Posterior vena cava (tissue), 2 donors: Measurements from ENCODE around the gene IRS1. TPM values are rescaled to one million over a fixed set of nuclear protein-coding genes. Genes with fewer than 3 reads are reported as not detected.

Source experiments
- DNase-seq: peaks from one replicate; pipeline ENCODE4 v3.0.0-alpha.2; 2020; ENCODE audit warnings: low spot score
- intact Hi-C, 2 donors: fragments of 100-400 bp; cut with DNase I; formaldehyde crosslinking; loops; one replicate each; pipeline versions ENCODE4 v1.14.1 to v1.14.2; 2022 to 2023
- total RNA-seq, 2 donors: library from RNA; stranded (reverse); fragmentation: NEBNext Ultra II Directional; extraction: Animal tissue kit (Norgen Biotek cat#: 25700); gene quantifications; one replicate each; pipeline ENCODE4 v1.2.1, GENCODE V29; 2021
- donor health status: DM: yes; HTN: yes; CAD: no.
- donor health status: DM: yes; HTN: yes; CAD: no.

Gene IRS1
- total RNA-seq, 2 donors from 2014 or later, result 10.8 to 12.4 TPM

- peak; percentile 81 for DNase-seq
- intact Hi-C loops, result loop anchor here in 1 of 2 donors (10.0 kb wide), 2 partner anchors 51 to 131 kb away; no protein-coding TSS in a partner anchor
Observed at GRCh38 chr2:226795281-226796011, 4.2 kb downstream of the IRS1 start.

DNA sequence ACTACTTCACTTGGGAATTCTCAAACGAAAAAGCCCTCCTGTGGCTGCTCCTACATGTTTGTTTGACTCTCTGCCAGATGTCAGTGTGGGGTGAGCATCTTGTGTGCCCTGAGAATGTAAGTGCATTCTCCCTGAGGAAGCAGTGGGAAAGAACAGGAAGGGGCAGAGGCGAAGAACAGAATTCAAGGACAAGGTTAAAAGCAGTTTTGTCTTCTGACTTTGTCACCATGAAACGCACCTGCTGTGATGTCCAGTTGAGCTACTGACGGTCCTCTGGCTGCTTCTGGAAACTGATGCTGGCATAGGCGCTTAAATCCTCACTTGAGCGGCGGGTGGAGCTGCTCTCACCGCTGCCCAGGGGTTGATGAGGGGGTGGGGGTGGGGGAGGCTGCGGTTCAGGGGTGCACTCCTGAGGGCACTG is 4.9 kb downstream of the IRS1 start:
- no peak for DNase-seq
- intact Hi-C loops, result loop anchor here in 1 of 2 donors (10.0 kb wide), 2 partner anchors 50 to 130 kb away; no protein-coding TSS in a partner anchor

GRCh38 chr2:226794196-226794661 is 5.4 kb downstream of the IRS1 start:
- intact Hi-C loops, result loop anchor here in 1 of 2 donors (10.0 kb wide), 2 partner anchors 49 to 129 kb away; no protein-coding TSS in a partner anchor
- DNase-seq, result no peak

- intact Hi-C loops, result loop anchor here in 1 of 2 donors (10.0 kb wide), 2 partner anchors 49 to 129 kb away; no protein-coding TSS in a partner anchor
- no peak for DNase-seq
Observed at GRCh38 chr2:226793646-226794045, 6.0 kb downstream of the IRS1 start.

DNA sequence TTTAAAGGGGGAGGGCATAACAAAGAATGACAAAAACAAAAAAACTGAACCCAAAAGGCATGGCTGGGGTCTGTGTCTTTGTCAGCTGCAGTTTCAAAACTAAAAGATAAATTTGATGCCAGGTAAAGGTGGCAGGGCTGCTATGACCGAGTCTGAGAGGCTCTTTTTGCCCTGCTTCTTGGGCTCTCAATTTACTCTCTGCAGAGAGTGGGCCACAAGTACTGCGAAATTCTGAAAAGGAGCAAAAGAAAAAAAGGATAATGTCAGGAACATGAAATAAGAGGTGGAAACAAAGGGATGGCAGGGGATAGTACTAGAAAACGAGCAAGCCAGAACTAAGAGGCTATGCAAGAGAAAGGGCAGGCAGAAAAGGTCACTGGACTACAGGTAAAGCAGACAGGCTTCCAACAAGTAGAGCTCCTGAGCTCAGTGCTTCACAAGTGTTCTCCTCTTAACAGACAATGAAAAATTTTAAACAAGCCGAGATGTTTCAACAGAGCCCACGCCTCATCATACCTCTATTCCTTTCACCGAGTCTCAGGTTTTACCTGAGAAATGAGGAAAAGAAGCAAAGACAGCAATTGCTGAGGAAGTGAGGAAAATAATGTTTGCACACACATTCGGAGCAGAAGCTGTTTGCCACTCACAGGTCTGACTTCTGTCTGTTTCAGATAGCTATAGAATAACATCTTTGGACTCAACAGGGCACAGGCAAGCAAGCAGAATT is 7.3 kb downstream of the IRS1 start:
- intact Hi-C loops, result loop anchor here in 1 of 2 donors (10.0 kb wide), 2 partner anchors 48 to 128 kb away; no protein-coding TSS in a partner anchor
- DNase-seq, result no peak

DNA sequence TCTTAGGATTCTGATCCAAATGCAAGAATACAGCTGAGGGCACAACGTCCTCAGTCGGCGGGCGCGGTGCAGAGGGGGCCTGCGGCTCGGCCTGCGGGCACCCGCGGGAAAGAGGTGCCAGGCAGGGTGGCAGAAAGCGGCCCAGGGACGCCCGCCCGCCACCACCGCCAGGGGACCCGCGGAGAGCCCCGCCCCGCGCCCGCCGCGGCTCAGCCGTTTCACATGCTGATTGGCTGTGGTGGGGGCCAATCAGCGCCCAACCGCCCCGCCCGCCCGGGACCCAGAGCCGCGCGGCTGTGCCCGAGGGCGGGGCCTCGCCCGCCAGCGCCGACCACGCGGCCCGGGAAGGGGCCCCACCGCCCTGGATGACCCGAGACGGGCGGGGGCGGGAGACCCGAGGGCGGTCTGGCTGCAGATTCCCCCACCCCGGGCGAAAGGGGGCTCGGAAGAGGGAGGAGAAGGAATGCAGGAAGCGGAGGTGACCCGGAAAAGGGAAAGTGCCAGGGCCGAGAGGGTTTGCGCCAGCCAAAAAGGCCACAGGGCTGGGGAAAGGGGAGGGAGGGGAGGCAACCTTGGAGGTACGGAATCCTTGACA is 8.0 kb downstream of the IRS1 start:
- intact Hi-C loops, result loop anchor here in 1 of 2 donors (10.0 kb wide), 2 partner anchors 47 to 127 kb away; no protein-coding TSS in a partner anchor
- peak; percentile 96 for DNase-seq

DNA sequence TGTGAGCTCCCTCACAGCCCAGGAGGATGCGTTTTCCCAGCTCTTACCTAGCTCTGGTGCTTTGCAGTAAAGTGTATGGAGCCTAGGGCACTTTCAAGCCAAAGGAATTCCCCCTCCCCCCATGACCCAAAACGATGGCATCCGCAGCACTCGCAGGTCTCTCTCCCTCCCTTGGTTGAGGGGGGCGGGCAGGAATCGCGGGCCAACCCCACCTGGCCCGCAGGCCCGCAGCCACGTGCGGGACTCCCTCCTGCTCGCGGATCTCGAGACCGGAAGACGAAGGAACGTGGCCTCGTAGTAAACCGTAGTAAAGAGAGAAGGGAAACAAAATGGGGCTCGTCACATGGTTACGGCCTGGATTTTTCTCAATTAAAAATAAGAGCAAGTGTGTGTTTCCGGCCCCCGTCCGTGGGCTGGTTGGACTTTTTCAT is 8.5 kb downstream of the IRS1 start:
- intact Hi-C loops, result loop anchor here in 1 of 2 donors (10.0 kb wide), 2 partner anchors 46 to 126 kb away; no protein-coding TSS in a partner anchor
- DNase-seq, result no peak

DNA sequence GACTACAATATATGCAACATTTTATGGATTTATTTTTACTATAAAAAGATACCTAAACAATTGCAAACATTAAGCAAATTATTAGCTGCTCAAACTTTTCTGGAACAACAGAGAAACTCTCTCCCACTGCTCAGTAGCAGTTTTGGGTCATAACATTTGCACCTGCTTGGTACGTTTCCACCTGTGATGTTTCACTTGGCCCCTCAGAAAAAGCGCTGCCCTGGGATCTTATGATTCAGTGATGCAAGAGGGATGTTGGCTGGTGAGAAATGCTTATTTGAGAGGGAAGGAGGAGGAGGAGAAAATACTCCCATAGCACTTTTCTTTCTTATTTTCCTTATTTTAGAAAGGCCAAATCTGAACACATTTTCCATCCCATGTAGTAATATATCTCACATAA is 9.2 kb downstream of the IRS1 start:
- DNase-seq, result no peak
- intact Hi-C loops, result loop anchor here in 1 of 2 donors (10.0 kb wide), 2 partner anchors 46 to 126 kb away; no protein-coding TSS in a partner anchor

DNA sequence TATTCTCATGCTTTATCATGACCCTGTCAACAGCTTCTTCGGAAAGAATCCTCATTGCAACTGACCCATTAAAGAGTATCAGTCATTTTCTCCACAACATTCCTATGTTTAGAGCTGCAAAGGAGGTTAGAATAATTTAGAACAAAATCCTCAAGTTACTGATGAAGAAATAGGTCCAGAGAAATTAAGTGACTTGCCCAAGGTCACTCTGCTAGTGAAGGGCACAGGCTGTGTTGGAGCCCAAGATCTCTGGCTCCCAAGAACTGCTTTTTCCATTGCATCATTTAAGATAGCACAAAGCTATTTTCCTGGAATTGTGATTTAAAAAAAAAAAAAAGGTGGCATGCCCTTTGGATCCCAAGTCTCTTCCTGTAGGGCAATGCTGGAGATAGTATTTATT is 9.6 kb downstream of the IRS1 start:
- intact Hi-C loops, result loop anchor here in 1 of 2 donors (10.0 kb wide), 2 partner anchors 45 to 125 kb away; no protein-coding TSS in a partner anchor
- DNase-seq, result no peak

DNA sequence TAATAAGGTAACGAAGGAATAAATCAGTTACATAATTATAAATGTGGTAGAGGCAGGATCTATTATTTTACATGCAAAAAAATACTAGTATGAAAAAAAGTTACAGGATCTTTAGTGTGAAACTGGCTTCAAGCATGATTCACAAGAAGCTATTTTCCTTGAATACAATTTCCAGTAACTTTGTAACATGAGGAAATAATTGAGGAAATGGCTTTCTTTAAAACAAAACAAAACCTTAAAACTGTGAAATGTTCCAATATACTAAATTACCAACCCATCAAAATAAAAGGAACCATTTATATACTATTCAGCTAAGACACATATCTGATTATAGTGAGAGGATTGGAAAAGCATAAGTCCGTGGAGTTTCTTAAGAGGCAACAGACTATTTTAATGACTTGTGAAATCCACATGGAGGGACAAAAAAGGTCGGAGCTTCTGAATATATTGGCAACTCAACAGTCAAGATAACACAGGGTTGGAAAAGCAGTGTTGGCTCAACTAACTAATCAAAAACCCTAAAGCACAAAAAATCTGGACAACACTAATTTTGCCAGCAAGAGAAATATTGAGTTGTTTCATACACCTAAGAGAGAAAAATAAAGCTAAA is 10.6 kb downstream of the IRS1 start:
- DNase-seq, result no peak
- intact Hi-C loops, result no loop called here

- intact Hi-C loops, result no loop called here
- no peak for DNase-seq
Observed at GRCh38 chr2:226788064-226788463, 11.6 kb downstream of the IRS1 start.

DNA sequence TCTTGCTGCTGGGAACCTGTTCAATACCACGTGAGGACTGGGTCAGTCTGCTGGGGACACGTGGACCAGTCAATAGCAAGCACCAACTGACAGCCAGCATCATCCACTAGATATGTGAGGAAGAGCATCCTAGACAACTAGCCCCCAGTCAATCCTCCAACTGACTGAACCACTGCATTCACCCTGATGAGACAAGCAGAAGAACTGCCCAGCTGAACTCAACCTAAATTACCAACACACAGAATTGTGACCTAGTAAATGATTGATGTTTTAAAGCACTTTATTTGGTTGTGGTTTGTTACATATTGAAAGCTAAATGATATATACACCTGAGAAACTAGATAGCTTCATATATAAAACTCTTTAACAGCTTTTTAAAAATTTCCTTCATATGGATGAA is 15.7 kb downstream of the IRS1 start:
- intact Hi-C loops, result no loop called here

GRCh38 chr2:226782092-226782713 is 17.4 kb downstream of the IRS1 start:
- intact Hi-C loops, result no loop called here

More for the DNA sequence above, 15.7 kb downstream of the IRS1 start:
- DNase-seq, result no peak

GRCh38 chr2:226780431-226780830 is 19.2 kb downstream of the IRS1 start:
- intact Hi-C loops, result no loop called here
- DNase-seq, result no peak

More at GRCh38 chr2:226782092-226782713, 17.4 kb downstream of the IRS1 start:
- DNase-seq, result no peak

- no peak for DNase-seq
- intact Hi-C loops, result no loop called here
Observed at GRCh38 chr2:226777611-226778010, 22.0 kb downstream of the IRS1 start.

DNA sequence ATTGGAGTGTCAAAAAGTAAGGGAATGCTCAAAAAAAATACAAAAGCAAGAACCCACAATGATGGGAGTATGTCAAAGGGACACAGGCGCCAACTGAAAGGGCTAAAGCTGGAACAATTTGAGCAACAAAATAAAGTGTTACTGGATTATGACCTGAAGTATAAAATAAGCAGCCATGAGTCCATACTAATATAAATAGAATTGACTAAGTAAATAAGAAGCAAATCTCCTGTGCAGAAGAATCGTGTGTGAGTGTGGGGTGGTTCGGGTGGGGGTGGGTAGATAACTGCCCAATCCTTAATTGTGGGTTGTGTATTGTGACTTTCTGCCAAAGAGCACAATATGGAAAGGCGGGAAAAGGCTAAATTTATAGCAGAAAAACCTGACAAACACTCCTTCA is 23.5 kb downstream of the IRS1 start:
- intact Hi-C loops, result no loop called here

DNA sequence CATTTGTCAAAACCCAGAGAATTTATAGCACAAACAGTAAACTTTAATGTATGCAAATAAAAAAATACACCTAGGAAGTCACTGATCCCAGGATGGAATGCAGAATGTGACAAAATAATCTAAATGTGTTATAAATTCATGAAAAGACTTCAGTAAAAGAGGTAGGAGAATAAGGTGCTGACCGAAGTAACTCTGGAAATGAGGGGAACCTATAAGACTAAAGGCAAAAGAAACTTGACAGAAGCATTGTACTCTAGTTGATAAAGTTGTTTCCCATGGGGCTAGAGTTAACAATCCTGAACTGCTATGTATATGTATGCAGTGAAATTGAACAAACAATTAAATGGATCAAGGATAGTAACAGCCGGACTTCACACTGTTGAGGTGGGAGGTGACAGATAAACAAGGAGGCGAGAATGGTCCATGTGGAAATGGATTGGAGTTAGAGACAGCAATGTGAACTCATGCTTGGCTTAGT is 24.5 kb downstream of the IRS1 start:
- intact Hi-C loops, result no loop called here
- DNase-seq, result no peak

More for the DNA sequence above, 23.5 kb downstream of the IRS1 start:
- no peak for DNase-seq

GRCh38 chr2:226773291-226773690 is 26.3 kb downstream of the IRS1 start:
- intact Hi-C loops, result no loop called here
- DNase-seq, result no peak
